ENCODE data around the gene LCK.

The LCK gene

GRCh38 chr1:32331549-32331948, 80.5 kb downstream of the LCK start:
- no peak for DNase-seq (ENCODE audit: low read depth, low spot score)
- no peak for TF ChIP-seq CTCF (IDR thresholded peaks at IDR 0.05; ENCODE audit: insufficient read depth, low read length, missing control alignments)
- ChIA-PET POLR2A (interaction anchor here (0.6 to 1.9 kb wide), 4 partner anchors 9 to 151 kb away, joined by 4 to 5 read pairs (median 4); partner anchors contain the start of gene FAM167B), CTCF (interaction anchor here (1.1 to 3.6 kb wide), 5 partner anchors 9 to 116 kb away, joined by 3 to 26 read pairs (median 5); no protein-coding TSS in a partner anchor)
- no peak overlapping the region for H3K4me3 ChIP-seq (ENCODE audit: low read depth, low read length)

DNA sequence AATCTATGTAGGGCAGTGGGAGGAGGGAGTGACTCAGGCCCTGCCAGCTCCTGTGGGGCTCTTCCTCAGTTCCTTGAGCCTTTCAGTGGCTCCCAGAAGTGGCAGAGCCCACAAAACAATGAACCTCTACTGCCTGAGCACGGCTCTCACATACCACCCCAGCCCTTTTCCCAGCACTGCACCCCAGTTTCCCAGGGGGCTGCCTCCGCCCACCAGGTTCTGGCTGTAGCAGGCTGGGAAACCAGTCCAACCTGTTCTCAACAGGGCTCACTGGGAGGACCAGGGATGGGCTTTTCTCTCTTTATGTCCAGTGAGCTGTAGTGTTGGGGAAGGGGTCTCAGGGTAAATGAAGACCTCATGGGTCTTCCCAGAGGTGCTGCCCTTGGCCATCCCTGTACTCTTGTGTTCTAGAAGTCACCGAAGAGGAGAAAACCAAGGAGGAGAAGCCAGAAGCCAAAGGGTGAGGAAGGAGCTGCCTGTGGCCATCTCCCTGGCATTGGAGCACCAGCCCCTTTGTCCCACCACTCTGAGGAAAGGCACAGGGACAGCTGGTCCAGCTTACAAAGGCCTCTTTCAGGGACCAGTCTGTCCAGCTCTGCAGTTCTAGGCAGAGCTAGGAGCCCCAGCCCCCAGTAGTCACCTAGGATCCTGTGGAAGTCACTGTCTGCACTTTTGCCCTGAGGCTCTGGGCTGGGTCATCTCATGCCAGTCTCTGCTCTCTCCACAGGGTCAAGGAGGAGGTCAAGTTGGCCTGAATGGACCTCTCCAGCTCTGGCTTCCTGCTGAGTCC, 81.4 kb downstream of the LCK start:
- no peak for TF ChIP-seq CTCF (IDR thresholded peaks at IDR 0.05; ENCODE audit: insufficient read depth, low read length, missing control alignments)
- no peak overlapping the region for H3K4me3 ChIP-seq (ENCODE audit: low read depth, low read length)
- CTCF ChIA-PET = interaction anchor here (1.1 to 3.6 kb wide), 6 partner anchors 10 to 117 kb away, joined by 3 to 26 read pairs (median 4); no protein-coding TSS in a partner anchor
- no peak for DNase-seq (ENCODE audit: low read depth, low spot score)
- POLR2A ChIA-PET = interaction anchor here (1.5 to 1.9 kb wide), 3 partner anchors 10 to 152 kb away, joined by 4 to 5 read pairs (median 5); partner anchors contain the start of gene FAM167B

DNA sequence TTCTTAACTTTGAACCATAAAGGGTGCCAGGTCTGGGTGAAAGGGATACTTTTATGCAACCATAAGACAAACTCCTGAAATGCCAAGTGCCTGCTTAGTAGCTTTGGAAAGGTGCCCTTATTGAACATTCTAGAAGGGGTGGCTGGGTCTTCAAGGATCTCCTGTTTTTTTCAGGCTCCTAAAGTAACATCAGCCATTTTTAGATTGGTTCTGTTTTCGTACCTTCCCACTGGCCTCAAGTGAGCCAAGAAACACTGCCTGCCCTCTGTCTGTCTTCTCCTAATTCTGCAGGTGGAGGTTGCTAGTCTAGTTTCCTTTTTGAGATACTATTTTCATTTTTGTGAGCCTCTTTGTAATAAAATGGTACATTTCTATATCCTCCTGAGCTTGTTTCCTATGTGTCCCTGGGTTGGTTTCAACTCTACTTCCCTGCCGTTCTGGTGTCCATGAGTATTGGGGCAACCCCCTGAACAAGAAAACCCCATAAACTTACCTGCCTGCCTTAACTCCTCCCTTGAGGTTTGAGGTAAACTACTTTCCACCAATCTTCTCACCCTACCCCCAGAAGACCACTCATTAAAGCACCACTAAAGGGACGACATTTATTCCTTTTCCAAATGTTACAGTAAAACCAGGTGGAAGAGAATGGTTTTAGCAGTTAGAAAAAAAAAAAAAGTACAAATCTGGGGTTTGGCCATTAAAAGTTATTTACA, 82.3 kb downstream of the LCK start:
- ChIA-PET CTCF (interaction anchor here (1.1 to 3.6 kb wide), 6 partner anchors 11 to 117 kb away, joined by 3 to 26 read pairs (median 4); no protein-coding TSS in a partner anchor), POLR2A (interaction anchor here (0.7 to 0.8 kb wide), 2 partner anchors 12 to 97 kb away, joined by 3 to 4 read pairs; no protein-coding TSS in a partner anchor)
- H3K4me3 ChIP-seq (ENCODE audit: low read depth, low read length) = no peak overlapping the region; the same call in 1 of the 2 replicates
- DNase-seq (ENCODE audit: low read depth, low spot score) = no peak
- no peak for TF ChIP-seq CTCF (IDR thresholded peaks at IDR 0.05; ENCODE audit: insufficient read depth, low read length, missing control alignments)

DNA sequence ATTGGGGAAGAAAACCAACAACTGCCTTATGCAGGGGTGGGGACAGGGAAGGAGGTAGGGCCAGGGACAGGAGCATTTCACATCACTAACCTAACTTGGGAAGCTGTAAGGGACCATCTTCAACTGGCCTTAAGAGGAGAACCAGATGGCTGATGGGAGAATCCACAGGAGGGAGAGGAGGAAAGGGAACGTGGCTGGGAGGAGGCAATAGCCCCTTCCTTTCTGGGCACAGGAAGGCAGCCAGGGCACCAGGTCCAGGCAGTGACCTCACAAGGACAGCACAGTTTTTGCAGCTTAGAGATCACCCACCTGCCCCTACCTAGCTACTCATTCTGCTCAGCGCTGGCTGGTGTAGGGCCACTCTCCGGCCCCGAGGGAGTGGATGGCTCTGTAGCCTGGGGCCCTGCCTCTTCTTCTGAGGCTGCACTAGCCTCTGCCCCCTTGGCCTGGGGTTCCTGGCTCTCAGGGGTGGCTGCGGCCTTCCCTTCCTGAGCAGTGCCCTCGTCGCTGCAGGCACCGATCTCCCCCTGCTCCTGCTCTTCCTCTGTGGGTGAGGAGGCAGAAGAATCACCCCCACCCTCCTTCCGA, 83.3 kb downstream of the LCK start:
- POLR2A ChIA-PET = interaction anchor here (0.8 kb wide), 1 partner anchor 98 kb away, joined by 3 read pairs; no protein-coding TSS in a partner anchor
- CTCF ChIA-PET = interaction anchor here (0.6 to 1.5 kb wide), 4 partner anchors 11 to 60 kb away, joined by 3 read pairs; partner anchors contain the start of gene BSDC1
- DNase-seq (ENCODE audit: low read depth, low spot score) = no peak
- peak overlapping the region; percentile 77 for H3K4me3 ChIP-seq (ENCODE audit: low read depth, low read length)
- no peak for TF ChIP-seq CTCF (IDR thresholded peaks at IDR 0.05; ENCODE audit: insufficient read depth, low read length, missing control alignments)

DNA sequence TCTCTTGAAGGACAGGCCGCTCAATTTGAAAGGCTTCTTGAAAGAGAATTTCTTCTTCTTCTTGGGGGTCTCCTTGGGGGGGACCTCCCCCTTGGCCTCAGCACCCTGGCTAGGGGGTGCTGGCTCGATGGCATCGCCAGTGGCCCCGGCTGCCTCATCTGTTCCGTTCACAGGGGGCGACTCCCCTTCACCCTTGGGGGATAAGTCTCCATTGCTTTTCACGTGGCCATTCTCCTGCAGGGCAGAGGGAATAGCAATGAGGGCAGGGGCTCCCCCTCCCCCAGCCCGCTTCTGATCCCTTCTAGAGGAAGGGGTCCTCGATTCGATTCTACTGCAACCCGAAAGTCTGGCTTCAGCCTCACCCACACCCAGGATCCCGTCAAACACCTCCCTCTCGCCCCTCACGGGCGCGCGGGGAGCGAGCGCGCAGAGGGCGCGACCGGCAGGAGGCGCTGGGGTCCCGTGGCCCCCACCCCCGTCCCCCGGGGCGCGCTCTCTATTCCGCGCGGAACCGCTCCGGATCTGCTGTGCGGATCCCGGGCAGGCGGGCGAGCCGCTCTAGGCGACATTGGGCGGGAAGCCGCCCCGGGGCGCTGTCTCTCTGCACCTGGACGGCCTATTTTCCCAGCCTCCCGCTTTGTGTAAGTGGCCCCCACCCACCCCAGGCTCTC, 83.9 kb downstream of the LCK start:
- ChIA-PET CTCF (interaction anchor here (0.6 to 2.8 kb wide), 3 partner anchors 113 to 152 kb away, joined by 3 to 15 read pairs (median 4); partner anchors contain the start of genes EIF3I and TMEM234), POLR2A (interaction anchor here (0.6 to 2.4 kb wide), 15 partner anchors 11 to 119 kb away, joined by 3 to 38 read pairs (median 8); partner anchors contain the start of genes FAM229A, HDAC1 and TSSK3)
- no peak for DNase-seq (ENCODE audit: low read depth, low spot score)
- peak; percentile 78 for TF ChIP-seq CTCF (IDR thresholded peaks at IDR 0.05; ENCODE audit: insufficient read depth, low read length, missing control alignments)
- H3K4me3 ChIP-seq (ENCODE audit: low read depth, low read length) = peak overlapping the region; percentile 77
